K562 (cell line): ENCODE data around the gene GAA. TPM values are rescaled to one million over a fixed set of nuclear protein-coding genes. Genes with fewer than 3 reads are reported as not detected.
A peak's percentile ranks its signal among the peaks of the same experiment; 100 is the strongest.

Source experiments
- ATAC-seq: fragments of 200-7000 bp; cut with Tn5 transposase; 3 replicates; pipeline ENCODE4 v1.9.1; 2020; ENCODE audit warnings: moderate library complexity
- BruUV-seq: library from RNA; stranded (reverse); fragments of 400-500 nt; replicated peaks from 2 replicates; lab custom pipeline; 2021; lab: Mats Ljungman, UMichigan
- CTCF ChIA-PET: fragments of 300-600 bp; formaldehyde crosslinking; extraction: SDS; loops from one replicate; lab custom pipeline; 2021; ENCODE audit warnings: low intra/inter-chr PET ratio; lab: Yijun Ruan, JAX
- POLR2A ChIA-PET: fragments of 300-600, 350-650 bp; sonication (Branson Sonifier 250); formaldehyde crosslinking; extraction: SDS; loops from one replicate; lab custom pipeline; 2021; ENCODE audit warnings: antibody characterized with exemption, inconsistent platforms; lab: Yijun Ruan, JAX
- DNase-seq, 4 experiments: peaks; one replicate each; pipeline versions ENCODE4 v3.0.0 to v3.0.0-alpha.2; 2011 to 2018; ENCODE audit warnings: low spot score in 3 of 4, mixed read lengths in 3 of 4; ENCODE audit errors: extremely low read depth in 1 of 4
- FAIRE-seq: peaks from 2 replicates; lab custom pipeline; 2011; peaks lifted over from hg19 to GRCh38; lab: Jason Lieb, UNC
- H2AFZ ChIP-seq: 2 replicates; pipeline ENCODE4 v1.6.0; 2011; ENCODE audit warnings: low read depth, low read length, control low read depth, inconsistent platforms
- H3K27ac ChIP-seq: fragments of 200-600 bp; 3 replicates; pipeline ENCODE4 v1.8.0; 2011; ENCODE audit warnings: low read depth, mild to moderate bottlenecking, control low read depth, inconsistent platforms, low read length, moderate library complexity, mixed read lengths; ENCODE audit errors: extremely low read depth
- H3K27me3 ChIP-seq, 2 experiments: fragments of 300-600 bp in 1 of 2; 2 replicates in 1 of 2; 3 replicates in 1 of 2; pipeline versions ENCODE4 v1.6.0 to v1.8.0; 2011; ENCODE audit warnings: inconsistent platforms in 2 of 2, low read length in 2 of 2, mild to moderate bottlenecking in 1 of 2, mixed read lengths in 1 of 2, moderate library complexity in 1 of 2; ENCODE audit not compliant: control insufficient read depth in 2 of 2, insufficient read depth in 2 of 2
- H3K36me3 ChIP-seq: fragments of 300-600 bp; 3 replicates; pipeline ENCODE4 v1.8.0; 2011; ENCODE audit warnings: mild to moderate bottlenecking, low read length, inconsistent platforms; ENCODE audit not compliant: control insufficient read depth, insufficient read depth
- H3K4me1 ChIP-seq, 2 experiments: fragments of 200-600 bp in 1 of 2; replicated peaks in 1 of 2; 2 replicates in 1 of 2; 3 replicates in 1 of 2; pipeline versions ENCODE4 v1.5.1 to v1.8.0; 2011; ENCODE audit warnings: inconsistent platforms in 2 of 2, low read length in 2 of 2, mild to moderate bottlenecking in 1 of 2, mixed read lengths in 1 of 2, moderate library complexity in 1 of 2; ENCODE audit not compliant: control insufficient read depth in 2 of 2, insufficient read depth in 2 of 2
- H3K4me2 ChIP-seq: 2 replicates; pipeline ENCODE4 v1.6.1; 2011; ENCODE audit warnings: low read length, control low read depth, inconsistent platforms, mixed read lengths; ENCODE audit not compliant: insufficient read depth
- H3K4me3 ChIP-seq: fragments of 200-600 bp; sonication (generic), shearing (Covaris generic); 2 replicates; pipeline ENCODE4 v1.5.1; 2016; ENCODE audit warnings: control low read depth, inconsistent platforms
- H3K79me2 ChIP-seq: fragments of 200-600 bp; 3 replicates; pipeline ENCODE4 v1.8.0; 2011; ENCODE audit warnings: low read length, inconsistent platforms; ENCODE audit not compliant: control insufficient read depth, insufficient read depth
- H3K9ac ChIP-seq, 2 experiments: 2 replicates each; pipeline versions ENCODE4 v1.6.0 to v1.6.1; 2011; ENCODE audit warnings: low read depth in 2 of 2, low read length in 2 of 2, control low read depth in 1 of 2, inconsistent platforms in 1 of 2, mild to moderate bottlenecking in 1 of 2, mixed read lengths in 1 of 2; ENCODE audit not compliant: insufficient read depth in 1 of 2
- H3K9me1 ChIP-seq: one replicate; pipeline ENCODE4 v1.6.0; 2011; ENCODE audit warnings: inconsistent platforms, mild to moderate bottlenecking, low read length, moderate library complexity; ENCODE audit not compliant: control insufficient read depth, insufficient read depth
- H3K9me3 ChIP-seq: replicated peaks from 2 replicates; pipeline ENCODE4 v1.5.1; 2011; ENCODE audit warnings: low read depth, low read length, inconsistent platforms; ENCODE audit not compliant: control insufficient read depth, insufficient read depth
- H4K20me1 ChIP-seq: replicated peaks from 2 replicates; pipeline ENCODE4 v1.6.1; 2011; ENCODE audit warnings: low read length, inconsistent platforms, mixed read lengths; ENCODE audit not compliant: control insufficient read depth, insufficient read depth
- ARID2 ChIP-seq: fragments of 450-650 bp; IDR thresholded peaks from 2 replicates; pipeline ENCODE4 v1.6.1; 2017; ENCODE audit warnings: antibody characterized with exemption, mild to moderate bottlenecking
- ATF3 ChIP-seq, 2 experiments: fragments of 450-650 bp in 1 of 2; sonication (generic) in 1 of 2; formaldehyde crosslinking in 1 of 2; IDR thresholded peaks in 1 of 2; conservative IDR thresholded peaks in 1 of 2; 2 replicates each; pipeline versions ENCODE4 v1.6.1 to v1.8.1; 2016 to 2023; ENCODE audit warnings: mild to moderate bottlenecking in 2 of 2, moderate library complexity in 2 of 2, inconsistent platforms in 1 of 2, missing genetic modification reagents in 1 of 2
- CREM ChIP-seq: IDR thresholded peaks from 2 replicates; pipeline ENCODE4 v1.6.1; 2014; ENCODE audit warnings: antibody characterized with exemption, low read depth
- CUX1 ChIP-seq: fragments of 200-800 bp; sonication (Bioruptor generic); IDR thresholded peaks from 2 replicates; pipeline ENCODE4 v1.6.1; 2016; ENCODE audit warnings: missing genetic modification characterization, missing compliant biosample characterization
- DDX20 ChIP-seq: fragments of 450-650 bp; IDR thresholded peaks from 2 replicates; pipeline ENCODE4 v1.6.1; 2016; ENCODE audit warnings: missing genetic modification characterization, low read depth, mild to moderate bottlenecking, missing compliant biosample characterization, moderate library complexity
- ETV6 ChIP-seq, 3 experiments: fragments of 150-350 bp in 1 of 3; sonication (generic) in 1 of 3; formaldehyde crosslinking in 1 of 3; IDR thresholded peaks; 2 replicates each; pipeline versions ENCODE4 v1.6.1 to v1.8.0; 2014 to 2022; ENCODE audit warnings: borderline replicate concordance in 2 of 3, low read depth in 2 of 3, antibody characterized with exemption in 1 of 3, low read length in 1 of 3, mild to moderate bottlenecking in 1 of 3, missing genetic modification reagents in 1 of 3
- FOXA1 ChIP-seq: fragments of 450-650 bp; IDR thresholded peaks from 2 replicates; pipeline ENCODE4 v1.6.1; 2016; ENCODE audit warnings: mild to moderate bottlenecking, borderline replicate concordance
- GTF2A2 ChIP-seq: IDR thresholded peaks from 2 replicates; pipeline ENCODE4 v1.6.1; 2016; ENCODE audit warnings: mild to moderate bottlenecking, missing genetic modification characterization, missing compliant biosample characterization
- KLF1 ChIP-seq: fragments of 450-650 bp; IDR thresholded peaks from 2 replicates; pipeline ENCODE4 v1.6.1; 2016; ENCODE audit warnings: missing genetic modification characterization, missing compliant biosample characterization
- MAZ ChIP-seq, 2 experiments: fragments of 450-650 bp in 1 of 2; sonication (generic) in 1 of 2; formaldehyde crosslinking; IDR thresholded peaks in 1 of 2; conservative IDR thresholded peaks in 1 of 2; 2 replicates each; pipeline versions ENCODE4 v1.4.0 to v1.5.0; 2020; ENCODE audit warnings: mild to moderate bottlenecking in 1 of 2, missing genetic modification reagents in 1 of 2
- POLR2A ChIP-seq: fragments of 450-650 bp; conservative IDR thresholded peaks from 2 replicates; pipeline ENCODE4 v1.6.1; 2016
- ZBTB34 ChIP-seq: fragments of 250-450 bp; sonication (Bioruptor Pico); IDR thresholded peaks from 2 replicates; pipeline ENCODE4 v1.8.0; 2021; ENCODE audit warnings: mild to moderate bottlenecking, moderate library complexity
- ZBTB7A ChIP-seq: IDR thresholded peaks from 2 replicates; pipeline ENCODE4 v1.6.1; 2011; ENCODE audit warnings: low read depth, mild to moderate bottlenecking, low read length, moderate library complexity, borderline replicate concordance; ENCODE audit not compliant: control insufficient read depth
- ZFP36 ChIP-seq: fragments of 150-350 bp; IDR thresholded peaks from 2 replicates; pipeline ENCODE4 v1.6.1; 2018; ENCODE audit warnings: low read length, low read depth; ENCODE audit not compliant: partially characterized antibody
- ZNF134 ChIP-seq: fragments of 250-450 bp; sonication (Bioruptor Pico); conservative IDR thresholded peaks from 2 replicates; pipeline ENCODE4 v1.4.0; 2020
- WGBS: fragments of 100-300 bp; shearing (Covaris generic); methylation state at CpG from one replicate; pipeline ENCODE4 v1.1.6; 2016; ENCODE audit warnings: low coverage, mixed read lengths; ENCODE audit not compliant: insufficient coverage; ENCODE audit errors: missing lambda C conversion rate; 5-methylcytosine and 5-hydroxymethylcytosine counted together
- in situ Hi-C: fragments of 300-500 bp; cut with MboI; formaldehyde crosslinking; loops from 4 replicates; pipeline ENCODE4 v1.15.0; 2018; ENCODE audit warnings: inconsistent platforms, mixed read lengths
- intact Hi-C: fragments of 100-400 bp; cut with micrococcal nuclease; formaldehyde crosslinking; loops from 2 replicates; pipeline ENCODE4 v1.14.2; 2022
- polyA plus RNA-seq, 8 experiments: library from polyadenylated mRNA; depleted of rRNA in 4 of 8; stranded (reverse) in 5 of 8; unstranded in 3 of 8; fragments of >200 nt; fragmentation: Nextera tagmentation in 2 of 8; fragmentation: Illumina TruSeq in 1 of 8; extraction: Ambion mirVana in 2 of 8; extraction: Trizol in 1 of 8; gene quantifications; 2 replicates each; pipeline versions ENCODE4 v1.2.1 to v1.2.3, GENCODE V29; 2011 to 2014; ENCODE audit warnings: inconsistent platforms in 1 of 8, missing spikeins in 1 of 8
- total RNA-seq, 7 experiments: library from RNA; depleted of rRNA in 6 of 7; stranded (reverse); fragments of >200 nt in 6 of 7; fragmentation: Illumina TruSeq in 2 of 7; extraction: Trizol in 2 of 7; gene quantifications; 2 replicates each; pipeline versions ENCODE4 v1.2.1 to v1.2.3, GENCODE V29; 2011 to 2021; ENCODE audit warnings: low replicate concordance in 1 of 7

Gene GAA
- total and polyA plus RNA-seq, 9 of the 15 experiments (the other 6 are each of a cell fraction or from before 2014, with no cell fraction given): 0.15 to 6.4 (median 1.7) TPM

GRCh38 chr17:80119839-80120238, 18.5 kb downstream of the GAA start:
- intact Hi-C loops: no loop called here
- FAIRE-seq (no peak), DNase-seq (peak in 1 of 4 experiments; percentile 13), ATAC-seq (0 out of 3 replicates have a peak, but pooled peaks have one; percentile 19)
- peaks cover 0 to 38% of the 10 kb centered on the region in 2 experiments; a peak in 2 of 5 replicates for H3K4me1 ChIP-seq
- POLR2A ChIA-PET: interaction anchor here (0.8 to 1.9 kb wide), 4 partner anchors 9 to 164 kb away, joined by 3 to 5 read pairs (median 4); partner anchors contain the start of gene GAA
- BruUV-seq: no TSS peak
- H3K36me3 ChIP-seq: no peaks in the 10 kb centered on the region
- H3K9ac ChIP-seq: no peak overlapping the region
- no peaks in the 10 kb centered on the region for H3K9me1 ChIP-seq
- no peaks in the 10 kb centered on the region for H4K20me1 ChIP-seq
- 0 out of 2 replicates have a peak, but pooled peaks cover 4% of the 10 kb centered on the region for H3K9me3 ChIP-seq
- H3K27ac ChIP-seq: no peak overlapping the region
- no peak overlapping the region for H3K4me3 ChIP-seq
- H3K4me2 ChIP-seq: no peak overlapping the region
- peaks cover 38 to 68% of the 10 kb centered on the region in 2 experiments for H3K27me3 ChIP-seq
- CTCF ChIA-PET: no interaction called here
- no peaks in the 10 kb centered on the region for H3K79me2 ChIP-seq
- H2AFZ ChIP-seq: no peak overlapping the region
- WGBS: 5% methylated on average over 6 of the region's 9 CpGs
- in situ Hi-C loops: no loop called here
- TF ChIP-seq POLR2A (no peak), CREM (peak; percentile 52; the same call in 1 of the 2 replicates), GTF2A2 (tag) (no peak), DDX20 (tag) (no peak), FOXA1 (no peak), ARID2 (no peak), ZBTB34 (CRISPR knock-in tag) (no peak), ZFP36 (no peak), CUX1 (no peak), KLF1 (tag) (peak; percentile 87), ATF3 (IDR thresholded peaks at IDR 0.05) (peak; percentile 21; the same call in 1 of the 2 replicates), ATF3 (CRISPR knock-in tag; conservative IDR thresholded peaks at IDR 0.05) (no peak), MAZ (CRISPR knock-in tag; conservative IDR thresholded peaks at IDR 0.05 in 1 of 2, IDR thresholded peaks at IDR 0.05 in 1 of 2) (no peak), ZBTB7A (no peak), ETV6 (IDR thresholded peaks at IDR 0.05; ENCODE audit: borderline replicate concordance in 1 of 2, low read depth in 2 of 2, low read length in 1 of 2) (no peak), ETV6 (CRISPR knock-in tag; IDR thresholded peaks at IDR 0.05; ENCODE audit: borderline replicate concordance) (no peak), ZNF134 (CRISPR knock-in tag) (no peak)
